Activated T-cell treated with anti-CD3 and anti-CD28 coated beads, Interleukin-2, amount 50 U/mL, for 4 hours (primary cell): ENCODE measurements around the gene KPNA4. TPM values are rescaled to one million over a fixed set of nuclear protein-coding genes. Genes with fewer than 3 reads are reported as not detected.

Source experiments
- ATAC-seq, 2 donors: fragments of 200-7000 bp; cut with Tn5 transposase; one replicate each; pipeline ENCODE4 v1.10.0; 2021
- DNase-seq: peaks from one replicate; pipeline ENCODE4 v3.0.0-alpha.2; 2020
- H3K27me3 Mint-ChIP-seq: one replicate; pipeline ENCODE4 v1.8.0; 2021; ENCODE audit warnings: low read depth, mixed read lengths
- H3K36me3 Mint-ChIP-seq: one replicate; pipeline ENCODE4 v1.8.0; 2022; ENCODE audit warnings: mixed read lengths; ENCODE audit not compliant: insufficient read depth
- H3K4me1 Mint-ChIP-seq: one replicate; pipeline ENCODE4 v1.8.0; 2021; ENCODE audit warnings: low read depth, mixed read lengths
- H3K4me3 Mint-ChIP-seq: one replicate; pipeline ENCODE4 v1.8.0; 2021; ENCODE audit warnings: mild to moderate bottlenecking, moderate library complexity, mixed read lengths
- H3K9me3 Mint-ChIP-seq: one replicate; pipeline ENCODE4 v1.8.0; 2021; ENCODE audit warnings: mixed read lengths
- total RNA-seq, 3 donors: library from RNA; stranded (reverse); gene quantifications; one replicate each; pipeline ENCODE4 v1.2.1, GENCODE V29; 2021

Gene KPNA4
- total RNA-seq, 3 donors from 2014 or later: 98.1 to 102 (median 99.4) TPM

GRCh38 chr3:160490166-160490565, 75.2 kb downstream of the KPNA4 start:
- Mint-ChIP-seq H3K36me3 (no peaks in the 10 kb centered on the region), H3K4me1 (peaks cover 1% of the 10 kb centered on the region), H3K9me3 (no peaks in the 10 kb centered on the region), H3K27me3 (peaks cover 1% of the 10 kb centered on the region), H3K4me3 (no peak overlapping the region)
- DNase-seq (no peak), ATAC-seq (no peak)

DNA sequence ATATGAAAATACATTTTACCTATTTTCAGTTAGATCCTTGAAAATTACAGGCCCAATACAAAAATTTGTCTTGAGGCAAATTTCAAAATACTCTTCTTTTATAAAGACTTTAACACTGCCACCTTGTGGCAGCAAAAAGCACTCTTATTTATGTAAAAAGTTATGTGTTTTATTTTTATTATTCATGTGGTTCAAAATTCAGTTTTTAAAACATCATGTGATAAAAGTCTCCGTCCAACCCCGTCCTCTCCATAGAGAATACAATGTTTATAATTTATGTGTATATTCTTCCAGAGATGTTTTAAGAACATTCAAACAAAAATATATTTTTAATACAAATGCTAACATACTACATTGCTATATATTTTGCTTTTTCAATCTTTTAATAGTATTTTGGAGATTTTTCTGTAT, 78.9 kb downstream of the KPNA4 start:
- no peaks in the 10 kb centered on the region for H3K36me3 Mint-ChIP-seq
- H3K4me3 Mint-ChIP-seq: no peak overlapping the region
- H3K4me1 Mint-ChIP-seq: peaks cover 2% of the 10 kb centered on the region
- H3K27me3 Mint-ChIP-seq: peaks cover 5% of the 10 kb centered on the region
- H3K9me3 Mint-ChIP-seq: no peaks in the 10 kb centered on the region
- DNase-seq: no peak
- ATAC-seq: no peak

DNA sequence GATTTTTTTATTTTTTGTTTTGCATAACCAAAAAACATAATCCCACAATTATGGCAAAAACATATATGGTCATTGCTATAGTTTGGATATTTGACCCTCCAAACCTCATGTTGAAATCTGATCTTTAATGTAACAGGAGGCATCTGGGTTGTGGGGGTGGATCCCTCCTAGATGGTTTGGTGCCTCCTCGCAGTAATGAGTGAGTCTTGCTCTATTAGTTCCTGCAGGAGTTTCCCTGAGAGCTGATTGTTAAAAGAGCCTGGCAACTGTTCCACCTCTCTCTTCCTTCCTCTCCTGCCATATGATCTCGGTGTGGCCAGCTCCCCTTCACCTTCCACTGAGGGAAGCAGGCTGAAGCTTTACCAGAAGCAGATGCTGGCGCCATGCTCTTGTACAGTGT, 82.6 kb downstream of the KPNA4 start:
- peaks cover 2% of the 10 kb centered on the region for H3K4me1 Mint-ChIP-seq
- H3K9me3 Mint-ChIP-seq: no peaks in the 10 kb centered on the region
- H3K4me3 Mint-ChIP-seq: no peak overlapping the region
- no peak for DNase-seq
- no peaks in the 10 kb centered on the region for H3K36me3 Mint-ChIP-seq
- ATAC-seq: no peak
- peaks cover 5% of the 10 kb centered on the region for H3K27me3 Mint-ChIP-seq

- Mint-ChIP-seq H3K9me3 (no peaks in the 10 kb centered on the region), H3K4me1 (peaks cover 2% of the 10 kb centered on the region)
- ATAC-seq: no peak
These were observed 83.5 kb downstream of the KPNA4 start for GRCh38 chr3:160481856-160482255.

DNA sequence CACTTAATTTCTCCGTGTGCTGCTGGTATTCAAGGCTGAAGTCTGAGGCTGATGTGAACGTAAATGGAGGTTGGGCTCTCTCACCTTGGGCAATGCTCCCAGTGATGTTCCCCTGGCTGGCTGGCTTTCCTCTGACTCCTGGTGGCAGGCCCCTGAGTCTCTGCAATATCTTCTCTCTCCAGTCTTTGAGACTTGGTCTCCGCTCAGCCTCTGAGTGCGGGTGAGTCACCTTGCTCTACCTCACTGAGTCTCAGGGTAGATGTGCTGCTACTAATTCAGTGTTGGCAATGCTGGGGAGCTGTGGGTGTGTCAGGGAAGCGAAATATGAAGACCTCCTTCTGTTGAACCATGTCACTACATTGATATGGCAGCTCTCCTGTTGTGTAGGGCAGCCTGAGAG, 84.4 kb downstream of the KPNA4 start:
- DNase-seq (no peak), ATAC-seq (no peak)
- H3K27me3 Mint-ChIP-seq: peaks cover 7% of the 10 kb centered on the region
- H3K4me3 Mint-ChIP-seq: no peak overlapping the region
- H3K4me1 Mint-ChIP-seq: peaks cover 2% of the 10 kb centered on the region
- no peaks in the 10 kb centered on the region for H3K9me3 Mint-ChIP-seq
- no peaks in the 10 kb centered on the region for H3K36me3 Mint-ChIP-seq

More at GRCh38 chr3:160481856-160482255, 83.5 kb downstream of the KPNA4 start:
- Mint-ChIP-seq H3K27me3 (peaks cover 7% of the 10 kb centered on the region), H3K4me3 (no peak overlapping the region), H3K36me3 (no peaks in the 10 kb centered on the region)
- DNase-seq: no peak

GRCh38 chr3:160479376-160479775, 86.0 kb downstream of the KPNA4 start:
- Mint-ChIP-seq H3K9me3 (no peaks in the 10 kb centered on the region), H3K27me3 (peaks cover 5% of the 10 kb centered on the region), H3K4me3 (no peak overlapping the region), H3K36me3 (no peaks in the 10 kb centered on the region), H3K4me1 (no peaks in the 10 kb centered on the region)
- ATAC-seq (no peak), DNase-seq (no peak)

- DNase-seq: no peak
- no peak overlapping the region for H3K4me3 Mint-ChIP-seq
- H3K9me3 Mint-ChIP-seq: no peaks in the 10 kb centered on the region
- H3K36me3 Mint-ChIP-seq: no peaks in the 10 kb centered on the region
- H3K4me1 Mint-ChIP-seq: no peaks in the 10 kb centered on the region
- no peak for ATAC-seq
- H3K27me3 Mint-ChIP-seq: peaks cover 5% of the 10 kb centered on the region
These were observed 87.0 kb downstream of the KPNA4 start for GRCh38 chr3:160478338-160478737.

DNA sequence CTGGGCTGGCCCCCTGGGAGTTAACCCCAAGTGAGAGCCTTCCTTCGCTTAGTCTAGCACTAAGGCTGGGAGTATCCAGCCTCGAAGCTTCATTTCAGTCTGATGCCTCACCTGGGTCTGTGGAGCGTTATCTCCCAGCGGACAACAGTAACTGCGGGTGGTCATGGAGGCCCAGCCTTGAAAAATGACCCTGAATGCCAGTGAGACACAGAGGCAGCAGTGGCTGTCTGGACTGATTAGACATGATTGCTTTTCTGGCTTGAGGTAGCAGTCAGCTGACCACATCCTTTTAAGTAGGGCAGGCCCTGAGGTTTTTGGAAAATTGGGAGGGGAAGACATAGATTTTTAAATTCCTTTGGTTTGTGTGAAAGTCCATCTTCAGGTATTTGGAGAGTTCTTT, 87.6 kb downstream of the KPNA4 start:
- Mint-ChIP-seq H3K4me1 (no peaks in the 10 kb centered on the region), H3K9me3 (no peaks in the 10 kb centered on the region), H3K27me3 (peaks cover 5% of the 10 kb centered on the region), H3K4me3 (no peak overlapping the region), H3K36me3 (no peaks in the 10 kb centered on the region)
- ATAC-seq (no peak), DNase-seq (no peak)

GRCh38 chr3:160475884-160476283, 89.5 kb downstream of the KPNA4 start:
- DNase-seq: no peak
- Mint-ChIP-seq H3K4me1 (no peaks in the 10 kb centered on the region), H3K27me3 (peaks cover 5% of the 10 kb centered on the region), H3K4me3 (no peak overlapping the region), H3K36me3 (no peaks in the 10 kb centered on the region), H3K9me3 (no peaks in the 10 kb centered on the region)
- ATAC-seq: no peak

DNA sequence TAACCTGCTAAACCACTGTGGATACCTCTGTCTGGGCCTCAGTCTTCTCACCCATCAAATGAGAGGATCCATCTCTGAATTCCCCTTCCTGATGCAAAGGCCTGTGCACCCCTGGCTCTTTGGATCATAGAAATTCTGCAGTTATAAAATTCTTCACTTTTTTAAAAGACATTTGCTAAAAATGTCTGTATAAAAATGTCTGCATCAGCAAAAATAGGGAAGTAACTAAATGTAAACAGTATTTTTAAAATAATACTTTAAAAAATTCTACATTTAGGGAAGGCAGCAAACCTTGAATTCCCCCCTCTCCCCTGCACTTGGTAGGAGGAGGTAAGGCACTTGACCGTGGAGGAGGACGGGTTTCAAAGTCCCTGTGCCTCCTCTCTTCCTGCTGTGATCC, 90.2 kb downstream of the KPNA4 start:
- DNase-seq: no peak
- peaks cover 5% of the 10 kb centered on the region for H3K27me3 Mint-ChIP-seq
- no peak for ATAC-seq
- H3K9me3 Mint-ChIP-seq: no peaks in the 10 kb centered on the region
- no peak overlapping the region for H3K4me3 Mint-ChIP-seq
- no peaks in the 10 kb centered on the region for H3K36me3 Mint-ChIP-seq
- H3K4me1 Mint-ChIP-seq: no peaks in the 10 kb centered on the region

DNA sequence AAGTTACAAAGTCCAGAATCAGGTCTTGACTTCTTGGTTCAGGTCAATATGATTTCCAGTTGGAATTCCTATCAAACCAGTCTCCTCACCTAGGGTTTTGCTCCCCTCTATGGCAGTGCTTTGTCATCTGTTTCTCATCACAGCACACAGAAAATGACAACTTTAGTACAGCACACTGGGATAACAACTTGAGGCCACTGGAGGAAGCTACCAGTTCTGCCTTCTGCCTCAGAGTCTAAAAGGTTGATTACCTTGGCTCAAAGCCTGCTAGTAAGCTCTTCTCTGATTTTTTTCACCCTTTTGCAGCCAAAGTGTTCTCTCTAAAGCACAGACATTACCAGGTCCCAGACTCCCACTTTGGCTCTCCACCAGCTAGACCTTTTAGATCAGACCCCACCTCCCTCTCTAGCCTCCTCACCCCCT, 90.9 kb downstream of the KPNA4 start:
- DNase-seq (no peak), ATAC-seq (no peak)
- H3K4me1 Mint-ChIP-seq: no peaks in the 10 kb centered on the region
- peaks cover 6% of the 10 kb centered on the region for H3K9me3 Mint-ChIP-seq
- peaks cover 5% of the 10 kb centered on the region for H3K27me3 Mint-ChIP-seq
- H3K4me3 Mint-ChIP-seq: no peak overlapping the region
- H3K36me3 Mint-ChIP-seq: no peaks in the 10 kb centered on the region

DNA sequence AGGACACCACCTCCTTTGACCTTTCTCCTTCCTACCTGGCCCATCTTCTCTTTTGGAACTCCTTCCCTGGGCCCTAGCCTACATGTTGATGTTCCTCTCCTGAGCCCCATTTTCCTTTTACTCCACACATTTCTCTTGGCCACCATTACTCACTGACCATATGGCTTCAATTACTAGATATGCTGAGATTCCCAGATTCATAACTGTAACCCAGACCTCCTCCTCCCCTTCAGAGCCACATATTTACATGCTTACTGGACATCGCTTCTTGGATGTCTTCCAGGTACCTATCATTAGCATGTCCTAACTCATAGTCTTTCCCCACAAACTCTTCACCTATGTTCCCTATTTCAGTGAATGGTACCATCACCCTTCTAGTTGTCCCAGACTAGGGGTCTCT, 91.4 kb downstream of the KPNA4 start:
- no peak for DNase-seq
- no peak overlapping the region for H3K4me3 Mint-ChIP-seq
- H3K9me3 Mint-ChIP-seq: peaks cover 6% of the 10 kb centered on the region
- H3K4me1 Mint-ChIP-seq: no peaks in the 10 kb centered on the region
- no peak for ATAC-seq
- H3K36me3 Mint-ChIP-seq: peaks cover under 1% of the 10 kb centered on the region
- H3K27me3 Mint-ChIP-seq: peaks cover 8% of the 10 kb centered on the region

DNA sequence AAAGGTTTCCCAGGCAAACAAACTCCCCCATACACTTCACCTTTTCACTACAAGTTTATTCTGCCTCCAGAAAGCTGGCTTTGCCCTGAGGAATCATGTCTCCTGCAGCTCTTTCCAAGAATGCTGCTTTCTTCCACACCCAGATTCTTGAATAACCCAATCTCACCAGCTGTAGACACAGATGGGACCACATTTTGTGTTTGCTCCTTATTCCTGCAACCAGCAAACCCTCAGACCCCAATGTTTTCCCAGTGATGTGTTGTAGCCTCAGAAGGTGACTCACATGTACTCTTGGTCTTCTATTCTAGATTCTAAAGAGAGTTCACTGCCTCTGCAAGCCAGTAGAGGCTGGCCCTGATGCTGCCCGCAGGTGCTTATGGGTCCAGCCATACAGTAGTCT, 92.2 kb downstream of the KPNA4 start:
- no peak overlapping the region for H3K4me3 Mint-ChIP-seq
- H3K27me3 Mint-ChIP-seq: peaks cover 12% of the 10 kb centered on the region
- DNase-seq (no peak), ATAC-seq (no peak)
- H3K9me3 Mint-ChIP-seq: peaks cover 6% of the 10 kb centered on the region
- no peaks in the 10 kb centered on the region for H3K4me1 Mint-ChIP-seq
- H3K36me3 Mint-ChIP-seq: peaks cover 3% of the 10 kb centered on the region

DNA sequence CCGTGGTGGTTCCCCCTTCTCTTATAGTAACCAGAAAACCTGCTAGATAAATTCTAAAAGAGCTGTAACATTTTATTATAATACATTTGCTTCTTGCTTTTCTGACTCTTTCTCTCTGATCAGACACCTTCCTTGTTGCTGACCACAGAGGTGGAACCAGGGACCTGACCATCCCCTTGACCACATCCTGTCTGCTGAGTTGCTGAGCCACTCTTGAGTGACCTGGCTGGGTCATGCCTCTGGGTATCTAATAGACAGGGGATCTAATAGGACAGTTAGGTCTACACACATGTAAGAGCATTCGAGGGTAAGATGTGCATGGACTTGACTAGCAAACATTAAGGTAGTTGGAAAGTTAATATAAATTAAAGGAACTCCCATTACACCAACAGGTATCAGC, 93.0 kb downstream of the KPNA4 start:
- H3K4me1 Mint-ChIP-seq: no peaks in the 10 kb centered on the region
- H3K9me3 Mint-ChIP-seq: peaks cover 6% of the 10 kb centered on the region
- no peak overlapping the region for H3K4me3 Mint-ChIP-seq
- peaks cover 12% of the 10 kb centered on the region for H3K27me3 Mint-ChIP-seq
- DNase-seq: no peak
- peaks cover 3% of the 10 kb centered on the region for H3K36me3 Mint-ChIP-seq
- no peak for ATAC-seq

- H3K9me3 Mint-ChIP-seq: peaks cover 6% of the 10 kb centered on the region
- H3K36me3 Mint-ChIP-seq: peaks cover 3% of the 10 kb centered on the region
- ATAC-seq: no peak
- no peak overlapping the region for H3K4me3 Mint-ChIP-seq
- H3K27me3 Mint-ChIP-seq: peaks cover 12% of the 10 kb centered on the region
- no peaks in the 10 kb centered on the region for H3K4me1 Mint-ChIP-seq
- DNase-seq: no peak
These were observed 93.5 kb downstream of the KPNA4 start for GRCh38 chr3:160471892-160472291.

GRCh38 chr3:160470181-160470580, 95.2 kb downstream of the KPNA4 start:
- DNase-seq (no peak), ATAC-seq (no peak)
- H3K36me3 Mint-ChIP-seq: peaks cover 3% of the 10 kb centered on the region
- no peak overlapping the region for H3K4me3 Mint-ChIP-seq
- peaks cover 6% of the 10 kb centered on the region for H3K9me3 Mint-ChIP-seq
- no peaks in the 10 kb centered on the region for H3K4me1 Mint-ChIP-seq
- peaks cover 13% of the 10 kb centered on the region for H3K27me3 Mint-ChIP-seq
